HG02852 (cell line): ENCODE measurements around the gene JAKMIP2.
A peak's percentile ranks its signal among the peaks of the same experiment; 100 is the strongest.
"Not testable (repeated sequence)": the region's sequence is repeated elsewhere in the genome, so short reads cannot be mapped to it uniquely, and the experiment has no call there.

Experiments
- ATAC-seq: cut with Tn5 transposase; IDR thresholded peaks from one replicate; pipeline ENCODE4 v1.9.1; 2021; ENCODE audit warnings: mild to moderate bottlenecking, moderate library complexity; ENCODE audit not compliant: unreplicated experiment

Gene JAKMIP2

DNA sequence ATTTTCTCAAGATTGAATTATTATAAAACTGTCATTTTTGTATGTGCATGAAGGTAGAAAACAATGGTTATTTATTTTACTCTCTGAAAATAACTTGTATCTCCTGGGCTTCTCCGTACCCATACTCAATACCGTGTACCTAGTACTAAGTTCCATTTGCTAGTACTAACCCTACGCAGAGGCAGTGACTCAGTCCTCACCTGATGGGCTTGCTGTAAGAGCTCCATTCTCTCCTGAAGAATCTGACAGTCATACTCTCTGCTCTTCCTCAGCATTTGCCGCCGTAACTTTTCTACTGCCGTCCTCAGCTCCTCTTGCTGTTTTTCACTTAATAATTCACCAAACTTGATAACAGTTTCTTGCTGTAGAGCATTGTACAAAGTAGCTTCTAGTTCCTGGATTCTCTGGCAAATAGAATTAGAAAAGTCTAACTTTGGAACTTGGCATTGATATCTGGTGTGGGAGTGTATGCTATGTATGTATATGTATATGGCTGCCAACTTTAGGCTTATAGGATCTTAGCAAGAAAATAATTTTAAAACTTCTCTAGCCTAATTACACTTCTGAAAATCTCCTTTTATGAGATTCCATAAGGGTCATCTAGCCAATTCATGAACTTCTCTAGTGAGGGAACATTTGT is 164.7 kb downstream of the JAKMIP2 start:
- no peak for ATAC-seq

DNA sequence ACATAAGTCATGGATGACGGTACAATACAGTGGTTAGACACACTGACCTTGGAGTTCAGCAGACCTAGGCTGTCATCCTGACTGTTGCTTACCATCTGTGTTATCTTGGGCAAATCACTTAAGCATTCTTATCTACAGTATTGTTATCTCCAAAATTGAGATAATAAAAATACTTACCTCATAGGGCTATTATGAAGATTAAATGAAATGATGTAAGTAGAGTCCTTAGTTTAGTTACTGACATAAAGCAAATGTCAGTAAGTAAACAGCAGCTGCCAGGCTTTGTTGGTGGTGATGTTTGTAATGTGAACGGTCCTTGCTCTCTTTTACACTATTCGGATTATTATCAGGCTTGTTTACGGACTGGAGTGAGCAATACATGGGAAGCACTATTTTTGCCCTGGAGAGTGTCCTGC is 165.3 kb downstream of the JAKMIP2 start:
- no peak for ATAC-seq

DNA sequence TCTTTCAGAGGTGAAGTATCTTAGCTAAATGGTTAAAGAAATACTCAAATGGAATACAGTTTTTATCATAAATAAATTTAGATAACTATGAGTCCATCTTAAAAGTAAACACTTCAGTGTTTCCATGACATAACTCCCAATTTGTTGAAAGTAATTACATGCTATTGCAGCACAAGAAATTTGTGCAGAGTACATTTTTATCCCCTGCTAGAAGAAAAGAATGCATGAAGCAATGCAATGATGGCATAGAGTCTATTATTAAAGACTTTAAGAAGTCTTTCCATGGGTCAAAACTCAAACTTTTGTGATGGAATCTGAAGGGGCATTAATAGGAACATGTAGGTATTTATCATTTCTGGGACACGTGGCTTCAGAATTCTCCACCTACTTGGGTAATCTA is 166.1 kb downstream of the JAKMIP2 start:
- no peak for ATAC-seq

DNA sequence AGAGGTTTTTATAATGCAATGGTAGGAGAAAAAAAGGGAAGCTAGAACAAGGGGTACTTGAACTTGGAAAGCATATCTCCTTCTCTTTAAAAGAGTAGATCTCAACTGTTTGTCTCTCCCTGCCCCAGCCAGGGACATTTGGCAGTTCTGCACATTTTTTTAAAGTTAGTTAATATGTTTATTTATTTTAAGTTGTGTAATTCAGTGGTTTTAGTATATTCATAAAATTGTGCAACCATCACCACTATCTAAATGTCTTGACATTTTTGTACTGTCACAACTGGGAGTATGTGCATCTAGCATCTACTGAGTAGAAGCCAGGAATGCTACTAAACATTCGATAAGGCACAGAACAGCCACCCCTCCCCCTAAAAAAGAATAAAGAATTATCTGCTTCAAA is 169.2 kb downstream of the JAKMIP2 start:
- no peak for ATAC-seq

DNA sequence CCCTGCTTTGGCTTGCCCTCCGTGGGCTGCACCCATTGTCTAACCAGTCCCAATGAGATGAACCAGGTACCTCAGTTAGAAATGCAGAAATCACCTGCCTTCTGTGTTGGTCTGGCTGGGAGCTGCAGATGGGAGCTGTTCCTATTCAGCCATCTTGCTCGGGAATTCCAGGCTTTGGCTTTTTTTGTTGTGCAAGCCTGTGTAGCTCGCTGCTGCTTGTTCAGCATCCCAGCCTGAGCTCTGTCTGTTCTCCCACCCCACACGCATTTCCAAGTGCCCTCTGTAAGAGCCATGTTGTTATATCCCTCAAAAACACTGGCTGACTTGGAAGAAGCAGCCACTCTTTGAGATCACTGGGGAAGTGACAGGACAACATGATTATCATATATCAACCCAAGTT is 171.0 kb downstream of the JAKMIP2 start:
- ATAC-seq, result no peak

DNA sequence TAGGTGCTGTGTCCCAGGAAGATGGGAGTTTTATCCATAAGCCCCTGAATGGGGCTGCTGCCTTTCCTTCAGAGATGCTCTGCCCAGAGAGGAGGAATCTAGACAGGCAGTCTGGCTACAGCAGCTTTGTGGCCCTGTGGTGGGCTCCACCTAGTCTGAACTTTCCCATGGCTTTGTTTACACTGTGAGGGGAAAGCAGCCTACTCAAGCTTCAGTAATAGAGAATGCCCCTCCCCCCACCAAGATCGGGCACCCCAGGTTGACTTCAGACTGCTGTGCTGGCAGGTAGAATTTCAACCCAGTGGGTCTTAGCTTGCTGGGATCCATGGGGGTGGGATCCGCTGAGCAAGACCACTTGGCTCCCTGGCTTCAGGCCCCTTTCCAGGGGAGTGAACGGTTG is 171.7 kb downstream of the JAKMIP2 start:
- ATAC-seq, result no peak

DNA sequence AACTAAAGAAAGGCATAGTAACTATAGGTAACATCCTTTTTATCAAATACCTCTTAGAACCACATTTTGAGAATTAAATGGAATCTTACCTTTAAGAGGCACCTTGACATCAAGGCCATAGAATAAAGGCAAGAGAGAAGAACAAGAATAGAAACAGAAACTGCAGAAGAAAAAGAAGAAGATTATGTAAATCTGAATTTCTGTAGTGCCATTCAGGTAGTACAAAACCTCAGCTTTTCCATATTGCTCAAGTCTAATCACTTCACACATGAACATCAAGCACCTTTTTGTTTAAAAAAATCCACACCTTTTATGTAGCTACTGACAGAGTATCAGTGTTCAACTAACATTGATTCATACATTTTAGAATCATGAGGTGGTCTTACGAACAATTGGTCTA is 180.9 kb downstream of the JAKMIP2 start:
- ATAC-seq, result peak; percentile 74

DNA sequence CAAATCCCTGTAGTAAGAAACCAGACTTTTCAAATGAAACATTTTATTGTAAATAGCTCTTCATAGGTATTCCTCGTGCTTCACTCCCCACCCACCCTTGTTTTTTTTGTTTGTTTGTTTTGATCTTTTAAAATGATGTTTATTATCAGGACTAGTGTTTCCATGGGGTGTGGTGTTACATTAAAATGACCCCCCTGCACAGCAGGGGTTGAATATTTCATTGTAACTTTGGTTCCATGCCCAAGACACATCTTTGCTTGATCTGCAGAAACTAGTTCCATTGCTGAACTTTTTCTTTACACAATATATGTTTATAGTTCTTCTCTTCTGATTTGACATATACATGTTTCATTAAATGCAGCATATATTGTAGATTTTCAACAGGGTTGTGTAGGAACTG is 191.4 kb downstream of the JAKMIP2 start:
- ATAC-seq, result no peak

DNA sequence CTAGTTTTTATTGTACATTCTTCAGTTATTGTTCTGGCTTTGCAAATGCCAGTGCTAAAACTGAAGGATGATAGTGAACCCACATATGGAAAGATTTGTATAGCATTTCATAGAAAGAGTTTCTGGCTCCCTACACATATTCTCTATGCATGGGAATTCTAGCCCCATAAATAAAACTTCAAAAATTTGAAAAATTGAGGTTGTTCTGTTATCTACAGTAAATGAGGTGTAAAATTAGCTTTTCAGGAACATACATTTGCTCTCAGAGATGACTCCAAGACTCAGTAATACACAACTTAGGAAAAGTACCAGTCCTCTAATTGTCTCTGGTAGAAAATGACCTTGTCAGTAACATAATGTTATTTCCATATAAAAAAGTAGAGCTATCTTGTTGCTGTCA is 192.4 kb downstream of the JAKMIP2 start:
- no peak for ATAC-seq

DNA sequence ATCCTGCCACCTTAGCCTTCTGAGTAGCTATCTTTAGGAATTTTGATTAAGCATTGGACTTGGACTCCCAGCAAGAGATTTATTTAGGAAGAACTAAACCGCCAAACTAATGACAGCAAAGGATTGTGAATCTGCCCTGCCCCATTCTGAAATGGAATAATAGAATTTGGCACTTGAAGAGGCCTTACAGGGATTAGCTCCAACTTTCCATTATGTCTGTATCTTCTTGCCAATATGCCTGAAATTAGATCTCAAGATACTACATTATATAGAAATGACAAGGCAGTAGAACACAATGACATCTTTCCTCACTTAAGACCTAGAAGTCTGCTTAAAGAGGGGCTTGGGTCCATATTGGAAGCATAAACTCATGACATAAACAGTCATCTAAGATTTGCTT is 195.7 kb downstream of the JAKMIP2 start:
- no peak for ATAC-seq

DNA sequence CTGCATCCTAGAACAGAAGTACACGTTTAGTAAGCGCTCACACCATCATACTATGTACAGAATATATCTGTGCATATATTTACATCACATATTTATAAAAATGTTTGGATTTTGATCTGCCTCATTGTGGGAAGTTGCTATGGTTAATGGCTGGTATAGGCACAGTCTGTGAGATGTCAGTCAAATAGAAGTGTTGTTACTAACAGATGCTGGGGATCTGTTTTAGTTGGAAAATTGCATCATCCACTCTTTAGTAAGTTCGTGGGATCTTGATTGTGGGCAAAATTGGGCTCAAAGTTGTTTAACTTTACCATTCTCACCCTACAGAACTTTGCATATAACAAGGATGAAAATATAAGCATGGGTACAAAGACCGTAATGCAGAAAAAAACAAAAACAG is 196.3 kb downstream of the JAKMIP2 start:
- no peak for ATAC-seq

DNA sequence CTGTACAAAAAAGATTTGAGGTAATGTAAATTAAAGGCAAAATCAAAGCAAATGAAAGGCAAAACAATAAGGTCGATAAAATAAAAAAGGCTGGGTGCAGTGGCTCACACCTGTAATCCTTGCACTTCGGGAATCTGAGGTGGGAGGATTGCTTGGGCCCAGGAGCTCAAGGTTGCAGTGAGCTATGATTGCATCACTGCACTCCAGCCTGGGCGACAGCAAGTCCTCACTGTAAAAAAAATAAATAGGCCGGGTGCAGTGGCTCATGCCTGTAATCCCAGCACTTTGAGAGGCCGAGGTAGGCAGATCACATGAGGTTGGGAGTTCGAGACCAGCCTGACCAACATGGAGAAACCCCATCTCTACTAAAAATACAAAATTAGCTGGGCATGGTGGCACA is 200.3 kb downstream of the JAKMIP2 start:
- not testable (repeated sequence) for ATAC-seq

DNA sequence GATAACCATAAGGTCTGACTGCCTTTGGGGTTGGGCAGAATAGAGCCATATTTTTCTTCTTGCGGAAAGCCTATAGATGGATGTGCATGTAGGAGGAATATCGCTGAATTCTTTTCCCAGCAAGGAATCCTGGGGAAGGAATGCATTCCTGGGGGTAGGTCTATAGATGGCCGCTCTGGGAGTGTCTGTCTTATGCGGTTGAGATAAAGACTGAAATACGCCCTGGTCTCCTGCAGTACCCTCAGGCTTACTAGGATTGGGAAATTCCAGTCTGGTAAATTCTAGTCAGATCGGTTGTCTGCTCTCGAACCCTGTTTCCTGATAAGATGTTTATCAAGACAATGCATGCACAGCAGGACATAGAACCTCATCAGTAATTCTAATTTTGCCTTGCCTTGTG is 202.1 kb downstream of the JAKMIP2 start:
- not testable (repeated sequence) for ATAC-seq

DNA sequence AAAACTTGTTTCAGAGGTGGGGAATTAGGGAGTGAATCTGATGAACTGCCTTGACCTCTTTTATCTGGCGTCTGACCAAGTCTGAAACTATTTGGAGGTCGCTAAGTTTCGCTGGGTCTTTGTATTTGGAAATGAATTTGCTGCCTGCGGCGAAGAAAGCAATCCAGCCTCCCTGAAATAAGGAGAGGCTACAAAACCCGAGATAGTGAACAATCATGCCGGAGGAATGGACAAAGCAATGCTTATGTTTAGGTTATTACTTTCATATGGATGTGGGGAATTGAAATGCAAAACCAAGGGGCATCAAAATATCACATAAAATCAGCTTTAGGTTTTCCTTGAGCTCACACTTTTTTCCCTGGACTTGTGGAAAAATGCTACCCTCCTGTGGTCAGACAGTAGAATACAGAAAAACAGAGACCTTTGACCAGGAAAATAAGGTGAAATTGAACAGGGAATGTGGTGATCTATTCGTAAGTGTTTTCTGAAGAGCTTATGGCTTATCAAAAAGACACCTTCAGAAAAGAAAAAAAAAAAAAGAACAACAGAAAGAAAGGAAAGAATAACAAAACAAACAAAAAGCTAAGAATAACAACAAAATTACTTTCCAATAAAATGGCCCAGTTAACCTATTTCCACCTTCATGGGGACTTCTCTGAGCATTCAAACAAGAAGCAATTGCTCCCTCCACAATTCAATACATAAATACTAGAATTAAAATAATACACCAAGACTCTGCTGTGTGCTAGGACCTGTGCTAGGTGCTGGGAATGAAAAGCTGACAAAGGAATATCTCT is 204.1 kb downstream of the JAKMIP2 start:
- ATAC-seq, result no peak

DNA sequence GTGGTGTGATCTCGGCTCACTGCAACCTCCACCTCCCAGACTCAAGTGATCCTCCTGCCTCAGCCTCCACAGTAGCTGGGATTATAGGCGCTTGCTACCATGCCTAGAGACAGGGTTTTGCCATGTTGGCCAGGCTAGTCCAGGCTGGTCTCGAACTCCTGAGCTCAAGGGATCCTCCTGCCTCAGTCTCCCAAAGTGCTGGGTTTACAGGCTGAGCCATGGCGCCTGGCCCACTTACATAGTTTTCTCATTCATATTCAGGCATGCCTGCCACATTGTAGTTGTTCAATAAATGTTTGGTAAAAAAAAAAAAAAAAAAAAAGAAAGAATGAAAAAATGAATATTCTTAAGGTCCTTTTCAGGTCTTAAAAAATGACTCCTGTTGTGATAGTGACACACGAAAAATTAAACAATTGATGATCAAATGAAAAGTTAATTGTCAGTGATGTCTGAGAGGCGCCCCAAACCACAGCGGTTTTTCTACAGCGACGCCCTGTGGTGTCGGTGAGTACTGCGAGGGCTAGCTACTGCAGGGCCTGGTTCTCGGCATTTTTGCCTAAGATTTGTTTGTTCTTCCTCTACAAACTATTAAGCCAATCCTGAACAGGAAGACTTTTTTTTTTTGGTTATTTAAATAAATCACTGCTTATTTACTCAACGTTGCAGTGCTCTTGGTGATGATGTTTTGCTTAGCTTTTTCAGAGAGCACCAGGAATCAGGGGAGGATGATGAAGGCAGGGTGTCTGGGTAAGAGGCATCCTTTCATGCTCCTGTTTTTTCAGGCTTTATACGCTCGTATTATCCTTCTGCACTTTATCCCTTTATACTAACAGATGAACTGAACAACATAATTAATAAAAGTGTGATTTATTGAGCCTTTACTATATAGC is 205.6 kb downstream of the JAKMIP2 start:
- ATAC-seq, result peak; percentile 89

DNA sequence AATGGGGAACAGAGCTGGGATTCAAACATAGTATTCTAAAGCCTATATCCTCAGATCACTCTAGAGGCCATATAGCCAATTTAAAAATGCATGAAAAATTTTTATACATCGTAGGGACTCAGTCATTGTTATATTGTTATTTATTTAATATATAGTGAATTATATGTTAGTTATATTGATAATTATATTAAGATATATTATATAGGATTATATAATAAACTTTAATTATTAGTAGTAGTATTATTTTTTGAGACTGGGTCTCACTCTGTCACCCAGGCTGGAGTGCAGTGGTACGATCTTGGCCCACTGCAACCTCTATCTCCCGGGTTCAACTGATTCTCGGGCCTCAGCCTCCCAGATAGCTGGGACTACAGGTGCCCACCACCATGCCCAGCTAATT is 206.9 kb downstream of the JAKMIP2 start:
- no peak for ATAC-seq

DNA sequence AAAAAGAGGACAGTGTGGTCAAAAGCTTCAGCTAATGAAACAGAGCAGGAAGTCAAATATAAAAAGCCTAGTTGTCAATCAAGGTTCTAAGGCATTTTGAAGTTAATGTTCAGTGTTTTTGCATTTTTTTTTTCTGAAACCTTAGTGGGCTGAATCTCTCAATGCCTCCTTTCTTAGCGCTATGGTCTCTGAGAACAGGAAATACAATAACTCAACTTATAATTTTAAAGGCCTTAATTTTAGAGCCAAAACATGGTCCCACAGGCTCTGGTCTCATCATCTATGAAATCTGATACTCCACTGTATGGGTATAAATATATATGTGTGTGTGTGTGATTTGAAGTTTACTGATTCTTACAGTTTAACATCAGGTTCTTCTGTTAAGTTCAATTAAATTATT is 209.3 kb downstream of the JAKMIP2 start:
- ATAC-seq, result no peak

DNA sequence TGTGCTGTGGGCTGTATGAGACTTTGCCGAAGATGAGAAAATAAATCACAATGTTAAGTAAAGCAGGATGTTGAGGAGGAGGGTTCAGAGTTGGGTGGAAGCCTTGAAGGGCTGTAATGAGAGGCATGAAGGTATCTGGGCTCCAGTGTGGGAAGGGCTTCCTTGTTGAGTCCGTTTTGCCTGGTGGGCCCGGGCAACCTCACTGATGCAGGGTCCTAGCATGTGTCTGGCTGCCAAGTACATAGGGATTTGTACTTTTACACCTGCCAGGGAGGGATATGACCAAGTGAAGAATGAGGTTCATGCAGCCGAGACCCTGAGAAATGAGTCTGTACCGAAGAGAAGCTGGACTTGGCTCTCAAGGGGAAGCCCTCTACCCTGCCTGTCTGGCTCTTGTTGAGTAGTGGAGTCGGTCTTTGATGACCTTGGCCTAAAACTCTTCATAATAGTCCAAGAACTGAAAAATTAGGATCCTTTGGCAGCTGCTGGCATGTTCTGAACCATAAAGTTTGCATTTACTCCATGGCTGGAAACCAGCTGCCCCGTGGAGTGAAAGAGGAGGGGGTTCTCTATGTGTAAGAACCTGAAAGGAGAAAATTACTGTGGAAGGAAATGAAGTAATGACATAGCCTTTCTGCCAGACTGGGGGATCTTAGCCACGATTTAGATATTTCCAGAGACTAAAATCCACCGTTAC is 213.7 kb downstream of the JAKMIP2 start:
- ATAC-seq, result no peak

DNA sequence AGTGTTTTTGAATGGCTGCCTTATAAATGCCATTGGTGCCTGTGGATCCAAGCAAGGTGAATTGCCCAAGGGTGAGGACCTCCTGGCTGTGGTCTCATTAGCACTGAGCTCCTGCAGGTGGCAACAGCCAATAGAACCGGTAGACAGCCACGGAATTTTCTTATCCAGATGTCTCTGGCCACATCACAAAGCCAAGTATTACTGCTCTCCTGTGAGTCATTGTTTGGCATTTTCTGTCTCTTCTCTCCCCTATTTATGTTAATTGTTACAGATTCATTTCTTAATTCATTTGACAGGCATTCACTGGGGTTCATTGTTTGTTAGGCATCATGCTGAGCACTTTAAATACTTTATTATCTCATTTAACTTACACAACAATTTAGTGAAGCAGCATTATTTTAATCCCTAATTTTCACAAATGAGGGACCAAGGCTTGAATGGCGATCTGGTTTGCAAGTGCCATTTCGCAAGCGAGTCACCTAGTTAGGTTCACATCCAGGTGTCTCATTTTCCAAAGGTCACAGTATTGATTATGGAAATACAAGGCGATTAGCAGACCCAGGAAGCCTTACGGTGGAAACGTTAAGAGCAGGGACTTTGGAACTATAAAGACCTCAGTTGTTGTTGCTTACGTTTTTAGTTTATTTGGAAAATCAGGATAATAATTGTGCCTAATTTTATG is 214.5 kb downstream of the JAKMIP2 start:
- no peak for ATAC-seq

DNA sequence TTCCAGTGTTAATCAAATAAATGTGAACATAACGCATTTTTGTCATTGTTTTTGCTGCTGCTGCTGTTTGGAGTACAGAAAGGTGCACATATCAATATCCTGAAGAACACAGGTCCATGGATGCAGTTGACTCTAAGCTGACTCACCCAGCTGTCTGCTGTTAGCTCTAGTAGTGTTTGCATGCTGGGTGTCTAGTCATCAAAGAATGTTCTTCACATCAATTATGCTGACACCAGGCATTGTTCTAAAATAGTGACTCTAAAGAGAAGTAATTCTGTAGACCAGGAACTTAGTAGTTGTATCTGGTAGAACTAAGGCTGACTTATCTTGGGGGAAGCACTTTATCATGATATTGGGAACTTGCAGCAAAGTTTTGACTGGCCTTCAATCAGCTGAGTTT is 217.0 kb downstream of the JAKMIP2 start:
- ATAC-seq, result no peak

DNA sequence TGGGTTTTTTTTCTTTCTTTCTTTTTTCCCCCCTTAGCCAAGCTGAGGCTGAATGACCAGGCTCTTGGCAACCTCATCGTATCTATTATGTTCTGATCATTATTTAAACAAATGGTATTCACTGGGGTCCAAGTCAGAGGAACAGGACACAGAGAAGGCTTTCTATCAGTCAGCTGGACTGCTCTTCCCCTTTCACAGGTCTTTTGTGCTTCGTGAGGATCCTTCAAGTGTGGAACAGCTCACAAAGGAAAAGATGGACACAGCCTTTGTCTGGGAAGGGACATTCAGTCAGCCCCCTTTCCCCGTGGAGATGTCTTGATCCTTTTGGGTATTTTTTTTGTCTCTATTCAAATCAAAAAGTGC is 218.4 kb downstream of the JAKMIP2 start:
- ATAC-seq, result no peak
